Left ventricle myocardium inferior (tissue), 1 donor: ENCODE results near the gene HAND1. TPM values are rescaled to one million over a fixed set of nuclear protein-coding genes. Genes with fewer than 3 reads are reported as not detected.
"Not testable (repeated sequence)": the region's sequence is repeated elsewhere in the genome, so short reads cannot be mapped to it uniquely, and the experiment has no call there.

Source experiments
- DNase-seq: peaks from one replicate; pipeline ENCODE4 v3.0.0-alpha.2; 2020
- H3K27ac ChIP-seq: fragments of 200-600 bp; replicated peaks from 2 replicates; pipeline ENCODE4 v1.8.0; 2021
- H3K27me3 ChIP-seq: fragments of 200-600 bp; 2 replicates; pipeline ENCODE4 v1.8.0; 2021; ENCODE audit warnings: low read depth
- H3K36me3 ChIP-seq: fragments of 200-600 bp; 2 replicates; pipeline ENCODE4 v1.8.0; 2021
- H3K4me1 ChIP-seq: fragments of 200-600 bp; 2 replicates; pipeline ENCODE4 v1.8.0; 2021
- H3K4me3 ChIP-seq: fragments of 200-600 bp; 2 replicates; pipeline ENCODE4 v1.8.0; 2021; ENCODE audit warnings: mild to moderate bottlenecking, moderate library complexity
- H3K9me3 ChIP-seq: fragments of 200-600 bp; replicated peaks from 2 replicates; pipeline ENCODE4 v1.8.0; 2021
- CTCF ChIP-seq: fragments of 200-600 bp; IDR thresholded peaks from 2 replicates; pipeline ENCODE4 v1.8.0; 2021; ENCODE audit warnings: antibody characterized with exemption, mild to moderate bottlenecking, borderline replicate concordance
- intact Hi-C: fragments of 100-400 bp; cut with micrococcal nuclease; formaldehyde crosslinking; loops from one replicate; pipeline ENCODE4 v1.11.0; 2022
- total RNA-seq: library from RNA; stranded (reverse); fragmentation: NEBNext Ultra II Directional; extraction: Animal tissue kit (Norgen Biotek cat#: 25700); gene quantifications from one replicate; pipeline ENCODE4 v1.2.1, GENCODE V29; 2021
- donor health status: DM: no; HTN: yes; CAD: no; lungs with severe emphysema.

Gene HAND1
- total RNA-seq, 1 donor from 2014 or later, result 26.2 TPM

GRCh38 chr5:154518438-154518867 is 40.4 kb upstream of the HAND1 start:
- no peak overlapping the region for H3K27ac ChIP-seq
- peaks cover 8% of the 10 kb centered on the region for H3K4me1 ChIP-seq
- TF ChIP-seq CTCF, result no peak
- peaks cover 79% of the 10 kb centered on the region for H3K27me3 ChIP-seq
- intact Hi-C loops, result no loop called here
- no peaks in the 10 kb centered on the region for H3K9me3 ChIP-seq
- no peaks in the 10 kb centered on the region for H3K36me3 ChIP-seq
- H3K4me3 ChIP-seq, result no peak overlapping the region
- no peak for DNase-seq

GRCh38 chr5:154517810-154518437 is 39.9 kb upstream of the HAND1 start:
- H3K9me3 ChIP-seq, result no peaks in the 10 kb centered on the region

GRCh38 chr5:154517181-154517580 is 39.2 kb upstream of the HAND1 start:
- H3K36me3 ChIP-seq, result no peaks in the 10 kb centered on the region
- H3K4me3 ChIP-seq, result no peak overlapping the region
- peaks cover 74% of the 10 kb centered on the region for H3K27me3 ChIP-seq
- DNase-seq, result no peak
- intact Hi-C loops, result no loop called here
- peaks cover 4% of the 10 kb centered on the region for H3K4me1 ChIP-seq
- no peak for TF ChIP-seq CTCF
- no peak overlapping the region for H3K27ac ChIP-seq
- no peaks in the 10 kb centered on the region for H3K9me3 ChIP-seq

More at GRCh38 chr5:154517810-154518437, 39.9 kb upstream of the HAND1 start:
- no peak for DNase-seq
- Histone ChIP-seq H3K36me3 (no peaks in the 10 kb centered on the region), H3K4me3 (no peak overlapping the region), H3K27me3 (peaks cover 79% of the 10 kb centered on the region), H3K27ac (no peak overlapping the region), H3K4me1 (peaks cover 4% of the 10 kb centered on the region)
- no peak for TF ChIP-seq CTCF
- intact Hi-C loops, result no loop called here

- Histone ChIP-seq H3K27ac (no peak overlapping the region), H3K4me3 (no peak overlapping the region), H3K36me3 (no peaks in the 10 kb centered on the region), H3K9me3 (no peaks in the 10 kb centered on the region), H3K4me1 (peaks cover 4% of the 10 kb centered on the region), H3K27me3 (peaks cover 68% of the 10 kb centered on the region)
- DNase-seq, result no peak
- TF ChIP-seq CTCF, result no peak
- intact Hi-C loops, result no loop called here
These were observed 38.4 kb upstream of the HAND1 start for GRCh38 chr5:154516475-154516874.

GRCh38 chr5:154515488-154515887 is 37.5 kb upstream of the HAND1 start:
- H3K4me3 ChIP-seq, DNase-seq, H3K4me1 ChIP-seq, H3K27ac ChIP-seq, H3K36me3 ChIP-seq, intact Hi-C loops, H3K9me3 ChIP-seq: not testable (repeated sequence)
- peaks cover 68% of the 10 kb centered on the region for H3K27me3 ChIP-seq

- no peaks in the 10 kb centered on the region for H3K9me3 ChIP-seq
- no peak for TF ChIP-seq CTCF
- H3K27me3 ChIP-seq, result peaks cover 69% of the 10 kb centered on the region
- intact Hi-C loops, result no loop called here
- no peak overlapping the region for H3K27ac ChIP-seq
- H3K4me3 ChIP-seq, result no peak overlapping the region
- H3K4me1 ChIP-seq, result no peaks in the 10 kb centered on the region
- H3K36me3 ChIP-seq, result no peaks in the 10 kb centered on the region
- no peak for DNase-seq
These were observed 36.3 kb upstream of the HAND1 start for GRCh38 chr5:154514331-154514730.
